RKO (cell line): ENCODE measurements around the gene RANBP2.

Experiments used
- DNase-seq: peaks from one replicate; pipeline ENCODE4 v3.0.0-alpha.2; 2016; ENCODE audit warnings: low spot score

Gene RANBP2

DNA sequence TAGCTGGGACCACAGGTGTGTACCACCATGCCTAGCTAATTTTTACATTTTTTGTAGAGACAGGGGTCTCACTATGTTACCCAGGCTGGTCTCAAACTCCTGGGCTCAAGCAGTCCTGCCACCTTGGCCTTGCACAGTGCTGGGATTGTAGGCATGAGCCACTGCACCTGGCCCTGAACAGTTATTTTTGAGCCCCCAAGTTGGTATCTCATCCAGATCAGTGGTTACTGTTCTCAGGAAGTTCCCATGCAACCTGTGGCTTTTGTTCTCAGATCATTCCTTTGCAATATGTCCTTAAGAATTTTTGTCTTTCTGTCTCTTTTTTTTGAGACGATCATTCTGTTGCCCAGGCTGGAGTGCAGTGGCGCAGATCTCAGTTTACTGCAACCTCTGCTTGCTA lies 59.6 kb downstream of the RANBP2 start:
- DNase-seq = no peak

DNA sequence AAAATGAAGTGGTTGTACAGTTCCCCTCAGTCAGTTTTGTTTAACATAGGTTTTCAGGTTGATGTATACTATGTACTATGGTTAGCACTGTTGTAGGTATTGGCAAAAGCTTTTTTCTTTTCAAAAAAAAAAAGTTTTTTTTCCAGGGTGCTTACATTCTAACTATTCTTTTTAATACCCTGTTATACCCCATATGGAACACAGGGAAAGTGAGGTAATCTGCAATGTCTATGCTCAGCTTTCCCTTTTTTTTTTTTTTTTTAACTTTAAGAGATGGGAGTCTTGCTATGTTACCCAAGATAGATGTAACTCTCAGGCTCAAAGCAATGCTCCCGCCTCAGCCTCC lies 66.7 kb downstream of the RANBP2 start:
- peak; percentile 9 for DNase-seq

DNA sequence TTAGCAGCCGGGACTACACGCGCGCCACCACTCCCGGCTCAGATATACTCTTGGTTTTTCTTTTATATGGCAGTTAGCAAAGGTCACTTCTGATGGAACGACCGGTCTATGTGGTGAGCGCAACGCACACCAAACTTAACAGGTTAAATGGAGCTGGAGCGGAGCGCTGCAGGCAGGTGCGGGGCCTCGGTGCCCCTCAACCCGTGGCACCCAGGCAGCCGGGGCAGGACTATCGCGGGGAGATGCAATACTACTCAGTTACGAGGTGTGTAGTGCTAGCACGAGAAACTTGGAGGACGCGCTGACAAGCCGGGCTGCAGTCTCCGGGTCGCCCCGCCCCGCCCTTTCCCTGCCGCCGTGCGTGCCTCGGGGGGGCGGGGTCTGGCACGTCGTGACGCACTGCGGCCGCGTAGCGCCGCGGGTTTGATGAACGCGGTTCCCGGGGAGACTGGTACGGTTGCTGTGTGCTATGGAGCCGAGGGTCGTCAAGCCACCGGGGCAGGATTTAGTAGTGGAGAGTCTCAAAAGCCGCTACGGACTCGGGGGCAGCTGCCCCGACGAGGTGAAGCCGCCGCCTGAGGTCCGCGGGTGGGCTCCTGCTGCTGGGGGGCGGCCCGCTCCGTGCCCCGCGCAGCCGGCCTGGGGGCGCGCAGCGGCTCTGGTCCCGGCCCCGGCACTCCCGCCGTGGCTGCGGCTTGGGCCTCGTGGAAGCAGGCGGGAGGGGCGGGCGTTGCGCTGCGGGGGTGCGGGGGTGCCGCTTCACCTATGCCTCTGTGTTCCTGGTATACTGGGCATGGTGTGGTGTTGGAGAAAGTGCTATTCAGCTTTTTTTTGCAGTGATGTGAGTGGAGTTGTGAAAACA lies 67.3 kb downstream of the RANBP2 start, which contains the start of gene CCDC138:
CCDC138 (plus strand) TSS at position 418 of the 862 bp plus-strand sequence; CDS start at position 470, 52 bp downstream.
- peak; percentile 94 for DNase-seq

DNA sequence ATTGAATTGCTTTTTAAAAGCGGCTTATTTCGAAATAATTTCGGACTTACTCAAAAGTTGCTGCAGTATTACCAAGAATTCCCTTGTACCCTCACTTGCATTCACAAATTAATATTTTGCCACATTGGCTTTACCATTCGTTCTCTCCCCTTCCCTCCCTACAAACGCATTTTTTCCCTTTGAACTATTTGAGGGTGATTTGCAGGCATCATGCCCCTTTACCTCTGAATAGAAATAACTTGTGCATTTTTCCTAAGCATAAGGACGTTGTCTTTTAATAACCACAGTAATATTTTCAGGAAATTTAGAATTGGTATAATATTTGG lies 67.9 kb downstream of the RANBP2 start:
- DNase-seq = no peak

DNA sequence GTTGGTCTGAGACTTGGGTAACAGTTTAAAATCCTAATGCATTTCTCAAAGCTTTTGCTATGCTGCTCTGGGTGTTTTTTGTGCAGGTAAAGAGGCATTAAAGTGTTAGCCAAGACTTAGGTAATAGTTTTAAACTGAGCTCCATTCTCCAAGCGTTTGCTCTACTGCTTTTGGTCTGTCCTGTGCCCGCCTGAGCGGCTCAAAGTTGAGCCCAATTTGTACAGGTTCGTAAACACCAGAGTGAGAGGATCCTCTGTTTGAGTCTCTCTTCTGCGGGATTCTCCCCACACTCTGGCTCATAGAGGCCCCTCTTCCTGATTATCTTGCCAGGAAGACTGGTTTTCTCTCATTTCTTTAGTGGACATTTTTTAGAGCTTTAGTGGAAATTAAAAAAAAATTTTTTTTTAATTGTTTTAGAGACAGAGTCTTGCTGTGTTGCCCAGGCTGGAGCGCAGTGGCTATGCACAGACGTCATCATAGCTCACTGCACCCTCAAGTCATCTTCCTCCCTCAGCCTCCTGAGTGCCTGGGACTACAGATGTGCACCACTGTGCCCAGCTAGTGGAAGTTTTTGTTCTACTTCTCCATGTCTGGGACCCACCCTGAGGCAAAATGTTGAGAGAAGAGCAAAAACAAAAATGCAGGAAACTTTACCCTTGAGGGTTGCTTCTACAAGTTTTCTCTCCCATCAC lies 83.9 kb downstream of the RANBP2 start:
- no peak for DNase-seq

DNA sequence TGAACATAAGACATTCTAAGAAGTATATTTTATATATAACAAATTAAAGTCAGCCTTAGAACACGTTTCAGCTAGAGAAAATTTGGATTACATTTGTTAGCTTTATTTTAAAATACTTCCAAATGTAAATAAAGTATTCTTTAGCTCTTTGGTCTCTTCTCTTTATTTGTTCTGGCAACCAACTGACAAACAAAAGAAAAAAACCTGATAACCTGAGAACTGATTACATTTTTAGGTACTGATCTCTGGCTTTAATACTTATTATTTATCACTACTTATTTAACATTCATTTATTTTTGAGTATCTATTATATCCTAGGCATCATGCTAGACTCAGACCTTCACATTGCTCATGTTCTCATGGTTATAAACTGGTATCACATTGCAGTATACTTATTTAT lies 85.8 kb downstream of the RANBP2 start:
- DNase-seq = no peak

DNA sequence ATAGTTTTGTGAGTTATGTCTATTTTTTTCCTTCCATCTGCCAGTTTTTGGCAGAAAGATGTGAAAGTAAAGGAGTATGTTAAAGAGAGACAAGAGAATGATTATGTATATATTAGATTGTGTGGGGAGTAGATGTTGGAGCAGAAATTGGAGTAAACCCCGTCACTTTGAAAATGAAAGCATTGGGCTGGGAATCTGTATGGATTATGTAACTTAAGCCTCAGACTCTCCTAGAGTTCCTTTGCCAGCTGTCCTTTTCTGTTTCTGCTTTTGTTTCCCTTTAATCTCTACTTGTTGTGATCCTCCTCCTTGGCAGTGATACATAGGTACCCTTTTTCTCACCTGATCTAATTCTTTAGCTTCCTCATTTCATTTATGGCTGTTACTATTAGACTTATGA lies 86.5 kb downstream of the RANBP2 start:
- DNase-seq = no peak

DNA sequence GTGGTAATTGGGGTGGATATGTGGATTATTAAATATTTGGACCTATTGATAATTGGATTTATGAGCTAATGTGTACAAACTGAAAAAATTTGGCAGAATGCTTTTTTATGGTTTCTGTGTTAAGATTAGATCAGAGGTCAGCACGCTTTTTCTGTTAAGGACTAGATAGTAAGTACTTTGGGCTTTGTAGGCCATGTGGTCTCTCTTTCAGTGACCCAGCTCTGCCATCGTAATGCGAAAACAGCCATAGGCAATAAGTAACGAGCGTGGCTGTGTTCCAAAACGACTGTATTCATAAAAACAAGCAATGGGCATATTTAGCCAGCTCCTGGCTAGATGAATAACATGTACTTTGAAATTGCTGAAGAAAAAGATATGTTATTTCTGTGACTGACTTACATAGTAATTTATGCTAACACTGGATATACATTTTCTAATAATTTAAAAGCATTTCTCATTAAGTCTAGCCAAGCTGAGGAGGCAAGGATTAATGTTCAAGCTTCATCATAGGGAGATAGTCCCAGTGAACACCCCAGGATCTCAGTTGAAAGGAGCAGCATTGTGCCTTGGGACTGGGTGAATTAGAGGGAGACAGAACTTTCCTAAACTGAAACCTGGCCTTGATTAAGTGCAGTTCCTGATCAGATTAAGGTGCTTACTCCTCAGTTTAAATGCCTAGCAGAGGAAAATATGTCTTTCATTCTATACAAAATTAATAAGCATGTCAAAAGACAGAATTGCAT lies 87.3 kb downstream of the RANBP2 start:
- DNase-seq = no peak

DNA sequence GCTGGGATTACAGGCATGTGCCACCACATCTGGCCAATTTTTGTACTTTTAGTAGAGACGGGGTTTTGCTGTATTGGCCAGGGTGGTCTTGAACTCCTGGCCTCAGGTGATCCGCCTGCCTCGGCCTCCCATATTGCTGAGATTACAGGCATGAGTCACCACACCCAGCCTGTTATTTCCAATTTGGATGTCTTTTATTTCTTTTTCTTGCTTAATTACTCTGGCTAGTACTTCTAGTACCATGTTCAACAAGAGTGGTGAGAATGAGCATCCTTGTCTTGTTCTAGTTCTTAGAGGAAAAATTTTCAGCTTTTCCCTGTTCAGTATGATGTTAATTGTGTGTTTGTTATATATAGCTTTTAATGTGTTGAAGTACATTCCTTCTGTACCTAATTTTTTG lies 90.7 kb downstream of the RANBP2 start:
- no peak for DNase-seq

DNA sequence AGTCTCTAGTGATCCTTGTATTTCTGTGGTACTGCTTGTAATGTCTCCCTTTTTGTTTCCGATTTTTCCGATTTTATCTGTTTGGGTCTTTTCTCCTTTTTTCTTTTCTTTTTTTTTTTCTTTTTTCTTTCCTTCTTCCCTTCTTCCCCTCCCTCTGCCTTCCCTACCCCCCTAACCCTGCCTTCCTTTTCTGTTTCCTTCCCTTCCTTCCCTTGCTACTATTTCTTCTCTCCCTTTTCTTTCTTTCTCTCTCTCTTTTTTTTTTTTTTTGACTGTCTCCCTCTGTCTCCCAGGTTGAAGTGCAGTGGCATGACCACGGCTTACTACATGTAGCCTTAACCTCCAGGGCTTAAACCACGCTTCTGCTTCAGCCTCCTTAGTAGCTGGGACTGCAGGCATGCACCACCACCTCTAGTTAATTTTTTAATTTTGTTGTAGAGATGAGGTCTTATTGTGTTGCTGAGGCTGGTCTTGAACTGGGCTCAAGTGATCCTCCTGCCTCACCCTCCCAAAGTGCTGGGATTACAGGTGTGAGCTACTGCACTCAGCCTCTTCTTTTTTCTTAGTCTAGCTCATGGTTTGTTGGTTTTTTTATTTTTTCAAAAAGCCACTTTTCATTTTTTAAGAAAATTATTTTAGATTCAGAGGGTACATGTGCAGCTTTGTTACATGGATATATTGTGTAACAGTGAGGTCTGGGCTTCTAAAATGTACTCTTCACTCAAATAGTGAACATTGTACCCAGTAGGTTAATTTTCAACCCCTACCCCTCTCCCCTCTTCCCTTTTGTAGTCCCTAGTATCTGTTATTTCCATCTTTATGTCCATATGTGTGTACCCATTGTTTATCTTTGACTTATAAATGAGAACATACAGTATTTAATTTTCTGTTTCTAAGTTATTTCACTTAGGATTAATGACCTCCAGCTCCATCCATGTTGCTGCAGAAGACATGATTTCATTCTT lies 92.0 kb downstream of the RANBP2 start:
- no peak for DNase-seq

DNA sequence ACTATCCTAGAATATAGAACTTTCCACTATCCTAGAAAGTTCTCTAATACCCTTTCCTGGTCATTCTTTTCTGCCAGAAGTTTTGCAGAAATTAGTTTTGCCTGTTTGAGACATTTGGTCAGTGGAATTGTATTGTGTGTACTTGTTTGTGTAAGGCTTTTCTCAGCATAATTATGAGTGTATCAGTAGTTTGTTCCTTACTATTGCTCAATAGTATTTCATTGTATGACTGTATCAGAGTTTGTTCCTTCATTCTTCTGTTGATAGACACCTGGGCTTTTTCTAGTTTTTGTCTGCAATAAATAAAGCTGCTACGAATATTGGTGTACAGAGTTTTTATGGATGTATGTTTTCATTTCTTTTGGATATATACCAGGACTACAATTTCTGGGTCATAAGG lies 94.5 kb downstream of the RANBP2 start:
- no peak for DNase-seq

DNA sequence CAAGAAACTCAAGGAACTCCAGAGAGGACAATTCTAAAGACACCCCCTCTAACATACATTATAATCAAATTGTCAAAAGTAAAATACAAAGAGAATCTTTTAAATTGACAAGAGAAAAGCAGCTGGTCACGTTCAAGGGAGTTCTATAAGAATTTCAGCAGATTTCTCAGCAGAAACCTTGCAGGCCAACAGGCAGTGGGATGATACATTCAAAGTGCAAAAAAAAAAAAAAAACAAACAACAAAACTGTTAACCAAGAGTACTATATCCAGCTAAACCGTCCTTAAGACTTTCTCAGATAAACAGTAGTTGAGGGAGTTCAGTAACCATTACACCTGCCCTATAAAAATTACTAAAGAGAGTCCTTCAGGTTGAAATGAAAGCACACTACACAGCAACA lies 101.2 kb downstream of the RANBP2 start:
- no peak for DNase-seq

DNA sequence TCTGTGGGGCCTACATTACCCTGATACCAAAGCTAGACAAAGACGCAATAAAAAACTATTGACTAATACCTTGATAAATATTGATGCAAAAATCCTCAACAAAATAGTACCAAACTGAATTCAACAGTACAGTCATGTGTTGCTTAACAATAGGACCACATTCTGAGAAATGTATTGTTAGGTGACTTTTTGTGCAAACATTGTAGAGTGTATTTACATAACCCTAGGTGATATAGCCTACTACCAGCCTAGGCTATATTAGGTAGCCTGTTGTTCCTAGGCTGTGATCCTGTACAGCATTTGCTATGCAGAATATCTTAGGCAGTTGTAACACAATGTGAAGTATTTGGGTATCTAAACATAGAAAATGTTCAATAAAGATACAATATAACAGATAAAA lies 104.0 kb downstream of the RANBP2 start:
- no peak for DNase-seq

DNA sequence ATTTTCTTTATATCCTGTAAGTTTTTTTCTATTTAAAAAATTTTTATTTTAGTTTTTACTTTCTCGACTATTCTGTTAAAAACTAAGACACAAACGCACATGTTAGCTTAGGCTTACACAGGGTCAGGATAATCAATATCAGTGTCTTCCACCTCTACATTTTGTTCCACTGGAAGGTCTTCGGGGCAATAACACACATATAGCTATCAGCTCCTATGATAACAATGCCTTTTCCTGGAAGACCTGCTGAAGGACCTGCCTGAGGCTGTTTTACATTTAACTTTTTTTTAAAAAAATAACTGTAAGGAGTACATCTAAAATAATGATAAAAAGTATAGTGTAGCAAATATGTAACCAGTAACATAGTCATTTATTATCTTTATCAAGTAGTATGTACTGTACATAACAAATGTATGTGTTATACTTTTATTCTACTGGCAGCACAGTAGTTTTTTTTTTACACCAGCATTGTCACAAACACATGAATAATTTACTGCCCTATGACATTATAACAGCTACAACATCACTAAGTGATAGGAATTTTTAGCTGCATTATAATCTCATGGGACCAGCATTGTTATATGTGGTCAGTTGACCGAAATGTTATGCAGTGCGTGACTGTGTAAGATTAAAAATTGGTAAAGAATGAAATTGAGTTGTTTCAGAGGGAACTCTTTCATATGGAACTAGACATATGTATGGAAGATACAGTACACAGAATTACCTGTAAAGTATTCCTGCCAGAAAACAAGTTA lies 105.2 kb downstream of the RANBP2 start:
- DNase-seq = no peak

DNA sequence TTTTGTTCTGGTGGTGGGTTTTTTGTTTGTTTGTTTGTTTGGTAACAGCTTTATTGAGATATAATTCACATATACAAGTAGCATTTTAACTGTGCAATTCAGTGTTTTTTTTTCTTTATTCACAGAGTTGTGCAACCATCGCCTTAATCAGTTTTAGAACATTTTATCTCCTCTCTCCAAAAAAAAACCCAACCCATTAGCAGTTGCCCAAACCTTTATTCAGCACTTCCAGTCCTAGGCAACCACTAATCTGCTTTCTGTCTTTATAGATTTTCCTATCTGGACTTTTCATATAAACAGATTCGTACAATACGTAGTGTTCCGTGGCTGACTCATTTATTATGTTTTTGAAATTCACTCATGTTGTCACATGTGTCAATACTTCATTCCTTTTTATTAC lies 106.0 kb downstream of the RANBP2 start:
- no peak for DNase-seq

DNA sequence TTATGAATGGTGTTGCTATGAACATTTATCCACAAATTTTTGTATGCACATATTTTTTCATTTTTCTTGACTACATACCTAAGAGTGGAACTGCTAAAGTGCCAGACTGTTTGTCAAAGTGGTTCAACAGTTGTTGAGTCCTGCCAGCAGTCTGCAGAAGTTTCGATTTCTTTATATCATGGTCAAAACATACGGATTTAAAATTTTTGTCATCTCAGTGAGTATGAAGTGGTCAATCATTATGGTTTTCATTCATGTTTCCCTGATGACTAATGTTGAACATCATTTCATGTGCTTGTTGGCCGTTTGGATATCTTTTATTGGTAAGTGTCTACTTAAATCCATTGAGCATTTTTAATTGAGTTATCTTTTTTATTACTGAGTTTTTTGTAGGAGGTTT lies 106.5 kb downstream of the RANBP2 start:
- no peak for DNase-seq

DNA sequence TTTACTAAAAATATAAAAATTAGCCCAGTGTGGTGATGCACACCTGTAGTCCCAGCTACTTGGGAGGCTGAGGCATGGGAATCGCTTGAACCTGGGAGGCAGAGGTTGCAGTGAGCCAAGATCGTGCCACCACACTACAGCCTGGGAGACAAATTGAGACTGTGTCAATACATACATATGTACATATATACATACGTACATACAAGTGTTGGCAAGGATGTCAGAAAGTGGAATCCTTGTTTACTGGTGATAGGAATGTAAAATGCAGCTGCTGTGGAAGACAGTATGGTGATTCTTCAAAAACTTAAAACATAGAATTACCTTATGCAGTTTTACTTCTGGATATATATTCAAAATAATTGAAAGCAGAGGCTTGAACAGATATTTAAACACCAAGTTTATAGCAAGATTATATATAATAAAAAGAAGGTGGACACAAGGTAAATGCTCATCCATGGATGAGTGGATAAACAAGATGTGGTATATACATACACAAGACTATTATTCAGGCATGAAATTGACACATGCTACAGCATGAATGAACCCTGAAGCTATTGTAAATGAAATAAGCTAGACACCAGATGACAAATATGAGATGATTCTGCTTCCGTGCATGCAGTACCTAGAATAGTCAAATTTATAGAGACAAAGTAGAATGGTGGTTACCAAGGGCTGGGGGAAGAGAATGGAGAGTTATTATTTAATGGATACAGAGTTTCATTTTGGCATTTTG lies 110.5 kb downstream of the RANBP2 start:
- DNase-seq = no peak

DNA sequence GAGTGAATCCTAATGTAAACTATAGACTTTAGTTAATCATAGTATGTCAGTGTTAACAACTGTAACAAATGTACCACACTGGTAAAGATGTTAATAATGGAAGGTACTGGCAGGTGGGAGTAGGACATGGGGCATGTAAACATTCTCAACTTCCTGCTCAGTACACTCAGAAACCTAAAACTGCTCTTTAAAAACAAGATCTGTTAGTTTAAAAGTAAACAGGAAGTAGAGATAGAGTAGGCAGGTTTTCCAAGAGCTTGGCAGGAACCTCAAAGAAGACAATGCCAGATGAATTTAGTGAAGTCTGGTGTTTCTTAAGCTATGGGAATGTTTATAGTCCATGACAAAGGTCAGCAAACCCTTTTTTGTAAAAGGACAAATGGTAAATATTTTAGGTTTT lies 113.9 kb downstream of the RANBP2 start:
- DNase-seq = no peak

DNA sequence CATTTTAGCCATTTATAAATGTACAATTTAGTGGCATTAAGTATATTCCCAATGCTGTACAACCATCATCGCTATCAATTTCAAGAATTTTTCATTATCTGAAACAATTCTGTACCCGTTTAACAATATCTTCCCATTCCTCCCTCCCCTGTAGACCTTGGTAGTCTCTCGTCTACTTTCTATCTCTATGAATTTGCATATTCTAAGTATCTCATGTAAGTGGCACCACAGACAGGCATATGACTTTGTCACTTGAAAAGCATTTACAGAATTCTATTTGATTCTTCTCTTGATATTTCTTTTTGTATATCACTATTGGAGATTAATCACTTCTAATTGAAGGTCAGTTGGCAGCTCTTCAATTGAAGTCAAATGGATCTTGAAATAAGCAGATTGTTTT lies 115.3 kb downstream of the RANBP2 start:
- no peak for DNase-seq

DNA sequence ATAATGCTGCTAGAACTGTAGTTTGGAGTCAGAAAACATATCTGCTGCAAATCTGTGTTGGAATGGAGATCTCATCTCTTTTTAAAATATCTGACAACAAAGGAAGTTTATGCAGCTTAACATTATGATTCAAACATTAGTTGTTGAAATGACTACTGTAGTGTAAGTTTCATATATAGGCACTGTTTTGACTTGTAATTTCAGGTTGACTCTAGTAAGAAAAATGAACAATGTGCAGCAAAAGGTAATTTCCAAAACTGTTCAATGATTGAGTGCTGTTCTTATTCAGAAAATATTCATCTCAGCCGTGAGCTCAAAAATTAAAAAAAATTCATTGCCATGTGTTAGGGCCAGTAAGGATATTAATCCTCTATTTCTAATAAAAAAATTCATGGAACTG lies 115.8 kb downstream of the RANBP2 start:
- no peak for DNase-seq
